Mesodermal cell (in vitro differentiated cells): Measurements from ENCODE around the gene PLPP6.
A peak's percentile ranks its signal among the peaks of the same experiment; 100 is the strongest.

Experiments
- H3K27ac ChIP-seq: 2 replicates; pipeline ENCODE4 v1.7.0; 2013; ENCODE audit warnings: mild to moderate bottlenecking, low read depth, low read length, moderate library complexity; ENCODE audit not compliant: severe bottlenecking
- H3K36me3 ChIP-seq: 2 replicates; pipeline ENCODE4 v1.7.1; 2013; ENCODE audit warnings: mild to moderate bottlenecking, low read length, moderate library complexity; ENCODE audit not compliant: control insufficient read depth, insufficient read depth
- H3K4me1 ChIP-seq: one replicate; pipeline ENCODE4 v1.7.1; 2013; ENCODE audit warnings: mild to moderate bottlenecking, low read length; ENCODE audit not compliant: insufficient read depth, control insufficient read depth, poor library complexity, severe bottlenecking
- H3K4me3 ChIP-seq: 2 replicates; pipeline ENCODE4 v1.7.0; 2013; ENCODE audit warnings: low read length, control low read depth, mild to moderate bottlenecking; ENCODE audit not compliant: insufficient read depth, poor library complexity, severe bottlenecking; ENCODE audit errors: extremely low read depth
- H3K9me3 ChIP-seq: 2 replicates; pipeline ENCODE4 v1.7.1; 2013; ENCODE audit warnings: mild to moderate bottlenecking, low read length, moderate library complexity; ENCODE audit not compliant: control insufficient read depth
- WGBS, 2 experiments: methylation state at CpG; one replicate each; pipeline ENCODE4 v1.1.5; 2013; ENCODE audit warnings: missing lambda C conversion rate in 2 of 2; ENCODE audit not compliant: insufficient coverage in 2 of 2; 5-methylcytosine and 5-hydroxymethylcytosine counted together

PLPP6 gene

GRCh38 chr9:4677392-4677791 lies 15.3 kb downstream of the PLPP6 start:
- Histone ChIP-seq H3K9me3 (no peaks in the 10 kb centered on the region), H3K4me1 (peaks cover 7% of the 10 kb centered on the region), H3K4me3 (no peak overlapping the region), H3K27ac (no peak overlapping the region), H3K36me3 (no peaks in the 10 kb centered on the region)
- 90 to 93% methylated on average over 2 to 3 of the region's 3 CpGs for WGBS, 2 experiments

GRCh38 chr9:4678679-4679267 lies 16.7 kb downstream of the PLPP6 start:
- peaks cover 7% of the 10 kb centered on the region for H3K4me1 ChIP-seq
- H3K27ac ChIP-seq = peak overlapping the region; percentile 93
- H3K4me3 ChIP-seq = peak overlapping the region; percentile 80
- no peaks in the 10 kb centered on the region for H3K9me3 ChIP-seq
- H3K36me3 ChIP-seq = peaks cover 5% of the 10 kb centered on the region
- 0 to 7% methylated on average over 2 to 4 of the region's 16 CpGs for WGBS, 2 experiments

DNA sequence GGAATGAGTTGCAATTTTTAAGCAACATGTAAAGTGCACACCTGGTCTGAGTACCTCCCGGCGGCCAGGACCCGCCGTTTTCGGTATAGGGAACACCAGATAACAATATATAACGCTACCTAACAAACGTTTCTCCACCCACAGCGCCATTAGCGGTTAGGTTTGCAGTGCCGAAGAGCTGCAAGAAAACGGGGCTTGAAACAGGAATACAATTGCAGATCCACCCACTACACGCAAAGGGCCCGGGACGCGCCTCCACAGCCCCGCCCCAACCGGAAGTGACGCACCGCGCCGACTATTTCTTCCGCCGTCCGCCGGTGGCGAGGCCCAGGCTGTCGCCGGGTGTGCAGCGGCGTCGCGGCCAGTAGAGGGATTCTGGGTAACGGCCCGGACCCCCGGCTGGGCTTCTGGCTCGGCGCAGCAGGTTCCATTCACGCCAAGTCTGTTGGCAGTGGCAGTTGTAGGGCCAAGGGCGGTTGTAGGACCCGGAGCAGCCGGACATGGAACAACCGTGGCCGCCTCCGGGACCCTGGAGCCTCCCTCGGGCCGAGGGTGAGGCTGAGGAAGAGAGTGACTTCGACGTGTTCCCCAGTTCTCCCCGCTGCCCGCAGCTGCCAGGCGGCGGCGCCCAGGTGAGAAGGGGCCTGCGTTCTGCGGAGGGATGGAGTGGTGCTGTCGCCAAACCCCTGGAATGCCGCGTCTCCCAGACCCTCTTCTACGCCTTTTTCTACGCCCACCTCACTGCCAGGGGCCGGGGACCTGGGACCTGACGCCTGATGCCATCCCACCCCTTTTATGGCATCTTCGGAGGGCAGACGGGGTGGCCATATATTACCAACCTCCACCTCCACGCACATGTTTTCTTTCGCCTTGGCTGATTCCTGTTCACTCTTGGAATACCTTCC lies 17.4 kb downstream of the PLPP6 start, which contains the start of gene CDC37L1:
Gene CDC37L1, plus strand, starts transcription at position 302 of the 905 bp plus-strand sequence. Its CDS starts 199 bp downstream, at position 501.
- Histone ChIP-seq H3K36me3 (peaks cover 5% of the 10 kb centered on the region), H3K4me1 (peaks cover 7% of the 10 kb centered on the region), H3K4me3 (peak within 1 kb of the TSS; percentile 80), H3K27ac (peak within 1 kb of the TSS; percentile 93), H3K9me3 (no peaks in the 10 kb centered on the region)
- WGBS, 2 experiments = 0% methylated on average over 53 to 63 of the region's 66 CpGs

- Histone ChIP-seq H3K4me3 (peak overlapping the region; percentile 80), H3K27ac (peak overlapping the region; percentile 93), H3K9me3 (no peaks in the 10 kb centered on the region), H3K4me1 (peaks cover 7% of the 10 kb centered on the region), H3K36me3 (peaks cover 10% of the 10 kb centered on the region)
- 3 to 4% methylated on average over 8 to 9 of the region's 10 CpGs for WGBS, 2 experiments
These were observed 18.1 kb downstream of the PLPP6 start for GRCh38 chr9:4680173-4680525.

GRCh38 chr9:4680750-4681149 lies 18.7 kb downstream of the PLPP6 start:
- H3K4me1 ChIP-seq = peaks cover 7% of the 10 kb centered on the region
- no peaks in the 10 kb centered on the region for H3K9me3 ChIP-seq
- peak overlapping the region; percentile 80 for H3K4me3 ChIP-seq
- no peak overlapping the region for H3K27ac ChIP-seq
- peaks cover 13% of the 10 kb centered on the region for H3K36me3 ChIP-seq
- 80% methylated on average over 1 of the region's 2 CpGs; no CpG with 5 or more reads in 1 of the 2 experiments for WGBS, 2 experiments

- Histone ChIP-seq H3K4me1 (no peaks in the 10 kb centered on the region), H3K36me3 (peaks cover 32% of the 10 kb centered on the region), H3K27ac (no peak overlapping the region), H3K4me3 (no peak overlapping the region), H3K9me3 (no peaks in the 10 kb centered on the region)
- 85 to 95% methylated on average over 4 of the region's 4 CpGs for WGBS, 2 experiments
These were observed 22.7 kb downstream of the PLPP6 start for GRCh38 chr9:4684820-4685219.

DNA sequence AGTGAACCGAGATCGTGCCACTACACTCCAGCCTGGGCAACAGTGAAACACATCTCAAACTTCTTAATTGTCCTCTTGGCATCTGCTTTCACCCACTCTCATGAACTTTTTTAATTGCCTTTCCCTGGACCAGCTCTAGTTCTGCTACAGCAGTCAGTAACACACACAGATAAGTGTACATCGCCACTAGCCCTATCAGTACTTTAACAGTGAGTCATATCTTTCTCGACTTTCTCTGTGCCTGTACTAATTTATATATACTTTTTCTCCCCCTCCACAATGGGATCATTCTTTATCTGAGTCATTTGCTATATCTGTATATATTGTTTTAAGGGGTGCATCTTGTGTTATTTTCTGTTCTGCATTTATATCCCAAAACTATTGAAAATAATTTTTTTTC lies 24.0 kb downstream of the PLPP6 start:
- Histone ChIP-seq H3K36me3 (peaks cover 44% of the 10 kb centered on the region), H3K27ac (no peak overlapping the region), H3K9me3 (no peaks in the 10 kb centered on the region), H3K4me1 (no peaks in the 10 kb centered on the region), H3K4me3 (no peak overlapping the region)
- 92 to 95% methylated on average over 3 of the region's 4 CpGs for WGBS, 2 experiments

DNA sequence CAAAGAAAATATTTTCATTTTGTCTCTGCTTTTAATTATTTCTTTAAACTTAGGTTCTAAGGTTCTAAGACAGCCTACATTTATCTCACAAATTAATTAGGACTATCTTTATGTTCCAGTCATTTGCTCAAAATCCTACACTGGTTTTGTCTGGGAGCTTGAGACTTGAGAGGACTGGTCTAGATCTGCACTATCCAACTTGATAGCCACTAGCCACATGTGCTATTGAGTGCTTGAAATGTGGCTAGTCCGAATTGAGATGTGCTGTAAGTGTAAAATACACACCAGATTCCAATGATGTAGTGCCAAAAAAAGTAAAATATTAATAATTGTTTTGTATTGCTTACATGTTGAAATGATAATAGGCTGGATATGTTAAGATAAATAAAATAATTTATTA lies 24.5 kb downstream of the PLPP6 start:
- no CpG with 5 or more reads among the region's 1 CpG for WGBS, 2 experiments
- Histone ChIP-seq H3K36me3 (peaks cover 46% of the 10 kb centered on the region), H3K4me1 (no peaks in the 10 kb centered on the region), H3K9me3 (no peaks in the 10 kb centered on the region), H3K4me3 (no peak overlapping the region), H3K27ac (no peak overlapping the region)

- H3K9me3 ChIP-seq = no peaks in the 10 kb centered on the region
- H3K36me3 ChIP-seq = peaks cover 55% of the 10 kb centered on the region
- no peak overlapping the region for H3K4me3 ChIP-seq
- no peak overlapping the region for H3K27ac ChIP-seq
- WGBS, 2 experiments = 100% methylated on average over 2 of the region's 2 CpGs
- no peaks in the 10 kb centered on the region for H3K4me1 ChIP-seq
These were observed 26.9 kb downstream of the PLPP6 start for GRCh38 chr9:4689021-4689420.

GRCh38 chr9:4689687-4690104 lies 27.6 kb downstream of the PLPP6 start:
- Histone ChIP-seq H3K9me3 (no peaks in the 10 kb centered on the region), H3K36me3 (peaks cover 60% of the 10 kb centered on the region), H3K4me1 (no peaks in the 10 kb centered on the region), H3K27ac (no peak overlapping the region), H3K4me3 (no peak overlapping the region)
- WGBS, 2 experiments = 90 to 100% methylated on average over 1 of the region's 1 CpG

DNA sequence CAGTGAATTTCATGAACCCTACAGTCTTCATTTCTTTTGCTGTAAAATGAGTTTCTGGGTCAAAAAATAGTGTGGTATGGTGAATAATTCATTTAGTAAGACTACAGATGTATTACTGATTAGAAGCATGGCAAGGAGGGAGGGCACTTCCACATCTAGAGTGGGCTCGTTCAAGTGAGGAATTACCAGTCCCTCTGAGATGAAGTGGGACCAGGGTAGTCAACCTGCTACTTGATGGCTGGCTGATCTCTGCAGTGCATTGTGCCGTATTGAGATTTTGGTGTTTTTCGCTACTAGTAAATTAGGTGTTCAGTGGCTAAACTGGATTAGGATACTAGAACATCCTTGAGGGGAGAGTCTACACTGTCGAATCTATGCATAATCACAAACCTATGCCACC lies 28.1 kb downstream of the PLPP6 start:
- WGBS, 2 experiments = 89 to 100% methylated on average over 1 of the region's 4 CpGs
- no peaks in the 10 kb centered on the region for H3K4me1 ChIP-seq
- no peak overlapping the region for H3K4me3 ChIP-seq
- peaks cover 60% of the 10 kb centered on the region for H3K36me3 ChIP-seq
- H3K9me3 ChIP-seq = no peaks in the 10 kb centered on the region
- no peak overlapping the region for H3K27ac ChIP-seq
